GM12873 (cell line): Measurements from ENCODE around the gene OSBPL2.

Experiments
- TF ChIP-seq, protein P1 (sequence below): IDR thresholded peaks from 2 replicates; pipeline ENCODE4 v1.5.1; 2012; ENCODE audit warnings: low read depth, mild to moderate bottlenecking, moderate library complexity, low read length, control low read depth; ENCODE audit not compliant: insufficient read depth; ENCODE audit errors: missing control alignments

The OSBPL2 gene

GRCh38 chr20:62337558-62338293 is 99.4 kb downstream of the OSBPL2 start:
- TF ChIP-seq, protein P1, sequence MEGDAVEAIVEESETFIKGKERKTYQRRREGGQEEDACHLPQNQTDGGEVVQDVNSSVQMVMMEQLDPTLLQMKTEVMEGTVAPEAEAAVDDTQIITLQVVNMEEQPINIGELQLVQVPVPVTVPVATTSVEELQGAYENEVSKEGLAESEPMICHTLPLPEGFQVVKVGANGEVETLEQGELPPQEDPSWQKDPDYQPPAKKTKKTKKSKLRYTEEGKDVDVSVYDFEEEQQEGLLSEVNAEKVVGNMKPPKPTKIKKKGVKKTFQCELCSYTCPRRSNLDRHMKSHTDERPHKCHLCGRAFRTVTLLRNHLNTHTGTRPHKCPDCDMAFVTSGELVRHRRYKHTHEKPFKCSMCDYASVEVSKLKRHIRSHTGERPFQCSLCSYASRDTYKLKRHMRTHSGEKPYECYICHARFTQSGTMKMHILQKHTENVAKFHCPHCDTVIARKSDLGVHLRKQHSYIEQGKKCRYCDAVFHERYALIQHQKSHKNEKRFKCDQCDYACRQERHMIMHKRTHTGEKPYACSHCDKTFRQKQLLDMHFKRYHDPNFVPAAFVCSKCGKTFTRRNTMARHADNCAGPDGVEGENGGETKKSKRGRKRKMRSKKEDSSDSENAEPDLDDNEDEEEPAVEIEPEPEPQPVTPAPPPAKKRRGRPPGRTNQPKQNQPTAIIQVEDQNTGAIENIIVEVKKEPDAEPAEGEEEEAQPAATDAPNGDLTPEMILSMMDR = no peak

DNA sequence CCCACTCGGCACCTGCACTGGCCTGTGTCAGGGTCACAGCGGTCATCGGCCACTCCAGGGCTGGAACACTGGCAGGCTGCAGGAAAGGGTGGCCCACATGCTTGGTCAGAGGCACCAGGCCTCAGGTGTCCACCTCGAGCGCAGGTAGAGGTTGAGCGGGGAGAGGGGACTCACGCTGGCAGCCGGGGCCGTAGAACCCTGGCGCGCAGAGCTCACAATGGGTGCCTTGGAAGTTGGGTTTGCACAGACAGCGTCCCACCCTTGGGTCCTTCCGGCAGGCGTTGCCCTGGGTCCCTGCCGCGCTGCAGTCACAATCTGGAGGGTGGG is 99.9 kb downstream of the OSBPL2 start:
- TF ChIP-seq, protein P1 = no peak

DNA sequence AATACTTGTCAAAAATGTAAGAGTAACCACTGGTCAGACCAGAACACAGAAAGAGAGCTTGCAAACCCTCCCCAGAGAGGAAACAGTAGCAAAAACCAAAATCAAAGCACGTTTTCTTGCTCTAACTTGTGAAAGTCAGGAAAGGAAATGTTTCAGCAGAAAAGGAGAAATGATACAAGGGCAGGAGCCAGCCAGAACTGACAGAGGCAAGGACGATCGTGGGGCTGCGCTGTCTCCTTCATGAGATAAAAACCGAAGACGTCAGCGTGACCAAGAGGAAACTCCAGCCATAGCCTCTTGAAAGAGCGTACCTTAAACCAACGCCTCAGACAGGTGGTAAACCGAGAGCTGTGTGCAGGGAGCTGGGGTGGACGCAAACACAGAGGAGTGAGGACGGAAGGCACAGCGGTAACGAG is 101.3 kb downstream of the OSBPL2 start:
- TF ChIP-seq, protein P1 = no peak

DNA sequence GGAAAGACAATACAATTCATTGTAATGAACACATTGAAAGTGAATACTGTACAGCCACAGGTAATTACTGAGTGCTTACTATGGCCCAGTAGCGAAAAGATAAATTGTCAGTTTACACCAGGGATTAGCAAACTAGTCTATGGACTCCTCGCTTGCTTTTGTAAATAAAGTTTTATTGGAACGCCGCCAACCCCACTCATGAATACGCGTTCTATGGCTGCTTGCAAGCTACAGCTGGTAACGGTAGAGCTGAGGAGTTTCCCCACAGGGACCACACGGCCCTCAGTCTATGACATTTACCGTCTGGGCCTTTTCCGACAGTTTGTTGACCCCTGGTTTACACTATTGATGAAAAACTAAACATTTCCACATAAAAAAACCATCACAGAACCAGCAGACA is 104.6 kb downstream of the OSBPL2 start:
- TF ChIP-seq, protein P1 = no peak

DNA sequence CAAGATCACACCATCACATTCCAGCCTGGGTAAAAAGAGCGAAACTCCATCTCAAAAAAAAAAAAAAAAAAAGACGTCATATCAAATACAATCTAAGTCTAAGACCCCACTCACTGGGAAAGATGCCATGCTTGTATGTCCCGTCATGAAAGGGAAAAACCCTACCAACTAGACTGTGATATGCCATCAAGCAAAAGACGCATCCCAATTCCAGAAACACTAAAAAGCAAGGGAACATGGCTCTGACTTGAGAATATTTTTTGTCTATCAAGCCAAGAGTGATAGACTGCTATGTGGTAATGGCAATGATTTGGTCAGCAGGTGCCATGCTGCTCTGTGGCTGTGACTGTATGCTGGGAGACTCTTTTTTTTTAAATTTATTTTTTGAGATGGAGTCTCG is 105.8 kb downstream of the OSBPL2 start:
- TF ChIP-seq, protein P1 = no peak

DNA sequence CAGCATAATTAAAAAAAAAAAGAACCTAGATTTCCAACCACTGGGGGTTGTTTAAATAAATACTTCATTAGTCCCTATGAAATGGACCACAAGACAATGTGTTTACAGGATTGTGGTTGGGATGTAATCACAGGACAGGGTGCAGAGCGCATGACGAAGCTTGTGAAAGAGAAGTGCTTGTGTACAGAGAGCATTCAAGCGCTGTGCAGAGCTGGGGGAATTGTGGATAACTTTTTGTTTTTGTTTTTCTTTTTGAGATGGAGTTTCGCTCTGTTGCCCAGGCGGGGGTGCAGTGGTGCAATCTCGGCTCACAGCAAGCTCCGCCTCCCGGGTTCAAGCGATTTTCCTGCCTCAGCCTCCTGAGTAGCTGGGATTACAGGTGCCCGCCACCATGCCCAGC is 106.5 kb downstream of the OSBPL2 start:
- TF ChIP-seq, protein P1 = no peak
